PC-9 (cell line): Measurements from ENCODE around the gene ZNRF3.

Experiments used
- CTCF ChIP-seq: fragments of 200-600 bp; sonication (generic); conservative IDR thresholded peaks from 2 replicates; pipeline ENCODE4 v1.6.1; 2017; ENCODE audit warnings: mixed run types, antibody characterized with exemption, mild to moderate bottlenecking, moderate library complexity
- EZH2 ChIP-seq: fragments of 200-600 bp; sonication (generic); IDR thresholded peaks from 2 replicates; pipeline ENCODE4 v1.8.0; 2017; ENCODE audit warnings: antibody characterized with exemption, low read depth

- TF ChIP-seq CTCF = no peak
- no peak for TF ChIP-seq EZH2
Measured at GRCh38 chr22:29071261-29072045, 188.1 kb downstream of the ZNRF3 start.
